MM.1S (cell line): Measurements from ENCODE around the gene KRTAP10-9.

Experiments
- EZH2 ChIP-seq: fragments of 300-600 bp; sonication (generic); optimal IDR thresholded peaks from 2 replicates; pipeline ENCODE3; 2017; ENCODE audit warnings: low read depth, mild to moderate bottlenecking, antibody characterized with exemption, low read length, mixed read lengths
- EZH2phosphoT487 ChIP-seq: fragments of 300-600 bp; sonication (generic); IDR thresholded peaks from 2 replicates; pipeline ENCODE4 v1.6.1; 2018; ENCODE audit warnings: antibody characterized with exemption, low read length
- TF ChIP-seq, protein P1 (sequence below): fragments of 300-600 bp; sonication (generic); IDR thresholded peaks from 2 replicates; pipeline ENCODE4 v1.5.1; 2016; ENCODE audit warnings: antibody characterized with exemption, low read length, mixed read lengths

- TF ChIP-seq, protein P1, sequence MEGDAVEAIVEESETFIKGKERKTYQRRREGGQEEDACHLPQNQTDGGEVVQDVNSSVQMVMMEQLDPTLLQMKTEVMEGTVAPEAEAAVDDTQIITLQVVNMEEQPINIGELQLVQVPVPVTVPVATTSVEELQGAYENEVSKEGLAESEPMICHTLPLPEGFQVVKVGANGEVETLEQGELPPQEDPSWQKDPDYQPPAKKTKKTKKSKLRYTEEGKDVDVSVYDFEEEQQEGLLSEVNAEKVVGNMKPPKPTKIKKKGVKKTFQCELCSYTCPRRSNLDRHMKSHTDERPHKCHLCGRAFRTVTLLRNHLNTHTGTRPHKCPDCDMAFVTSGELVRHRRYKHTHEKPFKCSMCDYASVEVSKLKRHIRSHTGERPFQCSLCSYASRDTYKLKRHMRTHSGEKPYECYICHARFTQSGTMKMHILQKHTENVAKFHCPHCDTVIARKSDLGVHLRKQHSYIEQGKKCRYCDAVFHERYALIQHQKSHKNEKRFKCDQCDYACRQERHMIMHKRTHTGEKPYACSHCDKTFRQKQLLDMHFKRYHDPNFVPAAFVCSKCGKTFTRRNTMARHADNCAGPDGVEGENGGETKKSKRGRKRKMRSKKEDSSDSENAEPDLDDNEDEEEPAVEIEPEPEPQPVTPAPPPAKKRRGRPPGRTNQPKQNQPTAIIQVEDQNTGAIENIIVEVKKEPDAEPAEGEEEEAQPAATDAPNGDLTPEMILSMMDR, result no peak
- TF ChIP-seq EZH2 (no peak), EZH2phosphoT487 (no peak)
Observed at GRCh38 chr21:44653123-44653522, 26.2 kb downstream of the KRTAP10-9 start.
